ENCODE measurements around the gene DAGLA.
"Not testable (repeated sequence)": the region's sequence is repeated elsewhere in the genome, so short reads cannot be mapped to it uniquely, and the experiment has no call there.

DAGLA gene

GRCh38 chr11:61666684-61667297, 13.4 kb upstream of the DAGLA start:
- no peak for DNase-seq

- DNase-seq, result no peak
These were observed 12.4 kb upstream of the DAGLA start for GRCh38 chr11:61667684-61668305.

GRCh38 chr11:61669417-61669816, 10.8 kb upstream of the DAGLA start:
- DNase-seq, result no peak

- DNase-seq, result no peak
These were observed 9.6 kb upstream of the DAGLA start for GRCh38 chr11:61670626-61671025.

- no peak for DNase-seq
These were observed 8.7 kb upstream of the DAGLA start for GRCh38 chr11:61671527-61671926.

GRCh38 chr11:61673946-61674467, 6.2 kb upstream of the DAGLA start:
- not testable (repeated sequence) for DNase-seq

- no peak for DNase-seq
These were observed 4.4 kb upstream of the DAGLA start for GRCh38 chr11:61675826-61676225.

GRCh38 chr11:61679296-61679695, 895 bp upstream of the DAGLA start:
- no peak for DNase-seq

- DNase-seq, result no peak
These were observed 531 bp downstream of the DAGLA start for GRCh38 chr11:61680622-61681221.

- DNase-seq, result no peak
These were observed 2.0 kb downstream of the DAGLA start for GRCh38 chr11:61682093-61682732.

- no peak for DNase-seq
These were observed 2.9 kb downstream of the DAGLA start for GRCh38 chr11:61682906-61683675.

GRCh38 chr11:61683961-61684869, 4.0 kb downstream of the DAGLA start:
- DNase-seq, result no peak

GRCh38 chr11:61684870-61685616, 4.9 kb downstream of the DAGLA start:
- DNase-seq, result no peak

GRCh38 chr11:61685617-61685967, 5.4 kb downstream of the DAGLA start:
- no peak for DNase-seq

GRCh38 chr11:61686066-61686465, 5.9 kb downstream of the DAGLA start:
- no peak for DNase-seq

GRCh38 chr11:61686469-61686868, 6.3 kb downstream of the DAGLA start:
- DNase-seq, result no peak

GRCh38 chr11:61687420-61687819, 7.2 kb downstream of the DAGLA start:
- no peak for DNase-seq

GRCh38 chr11:61688365-61689163, 8.4 kb downstream of the DAGLA start:
- DNase-seq, result no peak

GRCh38 chr11:61689164-61689496, 8.9 kb downstream of the DAGLA start:
- DNase-seq, result no peak

- DNase-seq, result peak; percentile 87
These were observed 10.7 kb downstream of the DAGLA start for GRCh38 chr11:61690706-61691379.
